AG04450 (cell line): Measurements from ENCODE around the gene RICTOR. TPM values are rescaled to one million over a fixed set of nuclear protein-coding genes. Genes with fewer than 3 reads are reported as not detected.

Source experiments
- CTCF ChIA-PET: fragments of 300-600, 350-600 bp; formaldehyde crosslinking; extraction: SDS; loops from one replicate; lab custom pipeline; 2022; ENCODE audit warnings: antibody characterized with exemption, inconsistent platforms; lab: Charles Lee
- POLR2A ChIA-PET: fragments of 350-600 bp; formaldehyde crosslinking; extraction: SDS; loops from one replicate; lab custom pipeline; 2021; ENCODE audit warnings: antibody characterized with exemption, inconsistent platforms; lab: Yijun Ruan, JAX
- DNase-seq: peaks from one replicate; pipeline ENCODE4 v3.0.0-alpha.2; 2011; ENCODE audit warnings: low read depth, low spot score
- H3K27ac ChIP-seq: one replicate; pipeline ENCODE4 v1.5.1; 2012; ENCODE audit warnings: low read depth, low read length, control low read depth
- H3K27me3 ChIP-seq: one replicate; pipeline ENCODE4 v1.6.0; 2012; ENCODE audit warnings: low read length; ENCODE audit not compliant: control insufficient read depth, insufficient read depth
- H3K4me3 ChIP-seq: 2 replicates; pipeline ENCODE4 v1.5.1; 2011; ENCODE audit warnings: mild to moderate bottlenecking, low read depth, low read length, control low read depth
- H3K9me3 ChIP-seq: 2 replicates; pipeline ENCODE4 v1.5.1; 2012; ENCODE audit warnings: low read length; ENCODE audit not compliant: control insufficient read depth, insufficient read depth
- CTCF ChIP-seq: IDR thresholded peaks from 2 replicates; pipeline ENCODE4 v1.5.1; 2011; ENCODE audit warnings: low read depth, low read length, control low read depth, inconsistent platforms
- polyA plus RNA-seq: library from polyadenylated mRNA; depleted of rRNA; stranded (reverse); fragments of >200 nt; gene quantifications from 2 replicates; pipeline ENCODE4 v1.2.3, GENCODE V29; 2011

Gene RICTOR
- polyA plus RNA-seq, 1 experiment = 15.6 TPM

DNA sequence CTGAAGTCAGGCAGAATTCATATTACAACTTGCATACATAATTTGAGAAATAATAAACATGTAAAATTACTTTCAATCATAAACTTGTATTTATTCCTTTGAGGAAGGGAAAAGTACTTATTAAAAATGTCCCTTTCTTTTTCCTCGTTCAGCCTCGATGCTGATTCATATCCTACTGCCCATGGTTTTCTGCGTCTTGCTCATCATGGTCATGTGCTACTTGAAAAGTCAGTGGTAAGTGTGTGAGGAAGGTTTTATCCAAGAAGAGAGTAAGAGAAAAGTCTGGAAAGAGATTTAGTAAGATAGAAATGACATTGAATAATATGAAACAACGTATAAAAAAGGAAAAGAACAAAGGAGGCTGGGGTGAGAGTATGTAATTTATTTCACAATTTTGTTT lies 142.5 kb downstream of the RICTOR start:
- DNase-seq = no peak
- no peaks in the 10 kb centered on the region for H3K27me3 ChIP-seq
- ChIA-PET CTCF (interaction anchor here (0.8 kb wide), 1 partner anchor 9 kb away, joined by 3 read pairs; no protein-coding TSS in a partner anchor), POLR2A (no interaction called here)
- H3K4me3 ChIP-seq = no peak overlapping the region
- TF ChIP-seq CTCF = no peak
- H3K27ac ChIP-seq = no peak overlapping the region
- H3K9me3 ChIP-seq = no peaks in the 10 kb centered on the region

GRCh38 chr5:38929838-38930237 lies 144.4 kb downstream of the RICTOR start:
- no peak for DNase-seq
- Histone ChIP-seq H3K27ac (no peak overlapping the region), H3K9me3 (no peaks in the 10 kb centered on the region), H3K4me3 (no peak overlapping the region), H3K27me3 (no peaks in the 10 kb centered on the region)
- TF ChIP-seq CTCF = no peak
- CTCF ChIA-PET = no interaction called here
- POLR2A ChIA-PET = interaction anchor here (0.6 kb wide), 1 partner anchor 795 kb away, joined by 3 read pairs; no protein-coding TSS in a partner anchor

GRCh38 chr5:38927470-38927869 lies 146.7 kb downstream of the RICTOR start:
- CTCF ChIA-PET = no interaction called here
- Histone ChIP-seq H3K27me3 (no peaks in the 10 kb centered on the region), H3K4me3 (no peak overlapping the region), H3K27ac (no peak overlapping the region), H3K9me3 (no peaks in the 10 kb centered on the region)
- POLR2A ChIA-PET = no interaction called here
- no peak for DNase-seq
- no peak for TF ChIP-seq CTCF

DNA sequence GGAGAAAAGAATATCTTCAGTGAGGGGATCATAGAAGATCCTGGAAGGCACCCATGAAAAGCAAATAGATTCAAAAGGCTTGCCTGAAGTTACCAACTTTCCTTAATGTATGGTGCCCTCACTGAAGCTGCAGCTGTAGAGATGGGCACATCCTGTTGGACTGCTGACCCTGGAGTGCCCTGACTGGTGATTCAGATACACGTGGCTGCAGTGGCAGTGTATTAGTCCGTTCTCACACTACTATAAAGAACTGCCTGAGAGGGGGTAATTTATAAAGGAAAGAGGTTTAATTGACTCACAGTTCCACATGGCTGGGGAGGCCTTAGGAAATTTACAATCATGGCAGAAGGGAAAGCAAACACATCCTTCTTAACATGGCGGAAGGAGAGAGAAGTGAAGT lies 148.1 kb downstream of the RICTOR start:
- DNase-seq = no peak
- H3K27me3 ChIP-seq = no peaks in the 10 kb centered on the region
- peak overlapping the region; percentile 54 for H3K27ac ChIP-seq
- TF ChIP-seq CTCF = no peak
- no peak overlapping the region for H3K4me3 ChIP-seq
- H3K9me3 ChIP-seq = no peaks in the 10 kb centered on the region
- CTCF ChIA-PET = interaction anchor here (0.9 kb wide), 1 partner anchor 116 kb away, joined by 3 read pairs; no protein-coding TSS in a partner anchor
- POLR2A ChIA-PET = no interaction called here

GRCh38 chr5:38925154-38925925 lies 148.9 kb downstream of the RICTOR start:
- no peak for TF ChIP-seq CTCF
- Histone ChIP-seq H3K4me3 (no peak overlapping the region), H3K27me3 (no peaks in the 10 kb centered on the region), H3K9me3 (no peaks in the 10 kb centered on the region), H3K27ac (peak overlapping the region; percentile 25)
- DNase-seq = peak; percentile 20
- POLR2A ChIA-PET = no interaction called here
- CTCF ChIA-PET = no interaction called here
